Placental pericyte (primary cell): Measurements from ENCODE around the gene SART1. TPM values are rescaled to one million over a fixed set of nuclear protein-coding genes. Genes with fewer than 3 reads are reported as not detected.

ENCODE experiments used
- total RNA-seq: library from RNA; depleted of rRNA; stranded (reverse); fragments of >200 nt; gene quantifications from 2 replicates; pipeline ENCODE4 v1.2.3, GENCODE V29; 2012

Gene SART1
- total RNA-seq, result 29.6 and 43.3 TPM in 2 replicates

GRCh38 chr11:65961267-65962140, at the start of gene SART1:
Gene SART1, plus strand, starts transcription at chr11:65961734. Its CDS starts 47 bp downstream, at chr11:65961781.

GRCh38 chr11:65918211-65919140, 43.1 kb upstream of the SART1 start, which contains the start of gene C11orf68:
Gene C11orf68, minus strand, starts transcription at chr11:65919062. Its CDS starts 31 bp downstream, at chr11:65919031.

GRCh38 chr11:65919141-65919572, 42.4 kb upstream of the SART1 start, which contains the start of gene DRAP1:
Gene DRAP1, plus strand, starts transcription at chr11:65919426. Its CDS starts 76 bp downstream, at chr11:65919502.

GRCh38 chr11:65945430-65945911, 16.1 kb upstream of the SART1 start, which contains the start of gene TSGA10IP:
Gene TSGA10IP, plus strand, starts transcription at chr11:65945480. Its CDS starts 196 bp downstream, at chr11:65945676.

GRCh38 chr11:66001942-66002647, 40.6 kb downstream of the SART1 start, which contains the start of the genes BANF1 and EIF1AD:
Gene BANF1, plus strand, starts transcription at chr11:66002503. Its CDS starts 748 bp downstream, at chr11:66003251.
Gene EIF1AD, minus strand, starts transcription at chr11:66002157. Its CDS starts 1,768 bp downstream, at chr11:66000389.

GRCh38 chr11:66011785-66012303, 50.3 kb downstream of the SART1 start, which contains the start of gene CST6:
Gene CST6, plus strand, starts transcription at chr11:66012008. Its CDS starts 37 bp downstream, at chr11:66012045.

GRCh38 chr11:66026017-66026529, 64.5 kb downstream of the SART1 start, which contains the start of gene CATSPER1:
Gene CATSPER1, minus strand, starts transcription at chr11:66026479. Its CDS starts 100 bp downstream, at chr11:66026379.

Other genes starting within 250 kb of the SART1 start
- gene KAT5, start 249.5 kb upstream of the SART1 start, total RNA-seq, result 51.8 and 60.2 TPM in 2 replicates
- gene RNASEH2C, start 240.9 kb upstream of the SART1 start, total RNA-seq, result 18.2 and 45.7 TPM in 2 replicates
- 14.0 and 17.0 TPM in 2 replicates for gene AP5B1, start 180.8 kb upstream of the SART1 start, total RNA-seq
- gene OVOL1, start 174.7 kb upstream of the SART1 start, total RNA-seq, result not detected in 2 replicates
- gene SNX32, start 127.8 kb upstream of the SART1 start, total RNA-seq, result 0.44 TPM in 1 of 2 replicates, not detected in the other
- 1,011 and 1,285 TPM in 2 replicates for gene CFL1, start 103.6 kb upstream of the SART1 start, total RNA-seq
- gene MUS81, start 101.3 kb upstream of the SART1 start, total RNA-seq, result 44.2 and 92.3 TPM in 2 replicates
- gene EFEMP2, start 88.9 kb upstream of the SART1 start, total RNA-seq, result 69.9 and 112 TPM in 2 replicates
- not detected in 2 replicates for gene CTSW, start 81.9 kb upstream of the SART1 start, total RNA-seq
- 104 and 131 TPM in 2 replicates for gene FIBP, start 73.3 kb upstream of the SART1 start, total RNA-seq
- 41.1 and 45.2 TPM in 2 replicates for gene CCDC85B, start 71.1 kb upstream of the SART1 start, total RNA-seq
- gene FOSL1, start 61.3 kb upstream of the SART1 start, total RNA-seq, result 24.9 and 76.5 TPM in 2 replicates
- 25.4 and 29.2 TPM in 2 replicates for gene C11orf68, start 42.7 kb upstream of the SART1 start, total RNA-seq
- 130 and 156 TPM in 2 replicates for gene DRAP1, start 42.3 kb upstream of the SART1 start, total RNA-seq
- gene TSGA10IP, start 16.3 kb upstream of the SART1 start, total RNA-seq, result not detected in 2 replicates
- 50.8 and 55.7 TPM in 2 replicates for gene EIF1AD, start 40.4 kb downstream of the SART1 start, total RNA-seq
- 17.9 and 29.9 TPM in 2 replicates for gene BANF1, start 40.8 kb downstream of the SART1 start, total RNA-seq
- 0.29 TPM in 1 of 2 replicates, not detected in the other for gene CST6, start 50.3 kb downstream of the SART1 start, total RNA-seq
- gene CATSPER1, start 64.7 kb downstream of the SART1 start, total RNA-seq, result 0.14 TPM in 1 of 2 replicates, not detected in the other
- gene GAL3ST3, start 87.4 kb downstream of the SART1 start, total RNA-seq, result not detected in 2 replicates
- 176 and 206 TPM in 2 replicates for gene SF3B2, start 90.6 kb downstream of the SART1 start, total RNA-seq
- 58.7 and 76.8 TPM in 2 replicates for gene PACS1, start 108.5 kb downstream of the SART1 start, total RNA-seq